Embryonic facial prominence (tissue), 1 donor: ENCODE data around the gene KCTD21.
A peak's percentile ranks its signal among the peaks of the same experiment; 100 is the strongest.

ENCODE experiments used
- DNase-seq: peaks from one replicate; pipeline ENCODE4 v3.0.0-alpha.2; 2016; ENCODE audit errors: extremely low spot score

Gene KCTD21

DNA sequence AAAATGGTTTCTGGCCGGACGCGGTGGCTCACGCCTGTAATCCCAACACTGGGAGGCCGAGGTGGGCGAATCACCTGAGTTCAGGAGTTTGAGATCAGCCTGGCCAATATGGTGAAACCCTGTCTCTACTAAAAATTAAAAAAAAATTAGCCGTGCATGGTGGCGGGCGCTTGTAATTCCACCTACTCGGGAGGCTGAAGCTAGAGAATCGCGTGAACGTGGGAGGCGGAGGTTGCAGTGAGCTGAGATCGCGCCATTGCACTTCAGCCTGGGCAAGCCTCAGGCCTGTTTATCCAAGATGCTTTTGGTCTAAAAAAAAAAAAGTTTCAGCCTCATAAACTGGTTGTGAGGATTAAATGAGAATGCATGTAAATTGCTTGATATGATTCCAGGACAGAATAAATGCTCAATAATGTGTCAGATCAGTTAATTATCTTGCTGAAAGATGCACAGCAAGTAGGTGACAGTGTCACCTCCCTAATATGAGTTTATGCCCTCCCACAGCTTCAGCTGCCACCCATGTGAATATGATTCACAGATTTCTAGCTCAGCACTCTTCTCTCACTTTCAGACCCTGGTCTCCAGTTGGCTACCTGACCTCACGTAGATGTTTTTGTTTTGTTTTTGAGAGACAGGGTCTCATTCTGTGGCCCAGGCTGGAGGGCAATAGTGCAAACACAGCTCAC lies 47.9 kb downstream of the KCTD21 start:
- DNase-seq: no peak

DNA sequence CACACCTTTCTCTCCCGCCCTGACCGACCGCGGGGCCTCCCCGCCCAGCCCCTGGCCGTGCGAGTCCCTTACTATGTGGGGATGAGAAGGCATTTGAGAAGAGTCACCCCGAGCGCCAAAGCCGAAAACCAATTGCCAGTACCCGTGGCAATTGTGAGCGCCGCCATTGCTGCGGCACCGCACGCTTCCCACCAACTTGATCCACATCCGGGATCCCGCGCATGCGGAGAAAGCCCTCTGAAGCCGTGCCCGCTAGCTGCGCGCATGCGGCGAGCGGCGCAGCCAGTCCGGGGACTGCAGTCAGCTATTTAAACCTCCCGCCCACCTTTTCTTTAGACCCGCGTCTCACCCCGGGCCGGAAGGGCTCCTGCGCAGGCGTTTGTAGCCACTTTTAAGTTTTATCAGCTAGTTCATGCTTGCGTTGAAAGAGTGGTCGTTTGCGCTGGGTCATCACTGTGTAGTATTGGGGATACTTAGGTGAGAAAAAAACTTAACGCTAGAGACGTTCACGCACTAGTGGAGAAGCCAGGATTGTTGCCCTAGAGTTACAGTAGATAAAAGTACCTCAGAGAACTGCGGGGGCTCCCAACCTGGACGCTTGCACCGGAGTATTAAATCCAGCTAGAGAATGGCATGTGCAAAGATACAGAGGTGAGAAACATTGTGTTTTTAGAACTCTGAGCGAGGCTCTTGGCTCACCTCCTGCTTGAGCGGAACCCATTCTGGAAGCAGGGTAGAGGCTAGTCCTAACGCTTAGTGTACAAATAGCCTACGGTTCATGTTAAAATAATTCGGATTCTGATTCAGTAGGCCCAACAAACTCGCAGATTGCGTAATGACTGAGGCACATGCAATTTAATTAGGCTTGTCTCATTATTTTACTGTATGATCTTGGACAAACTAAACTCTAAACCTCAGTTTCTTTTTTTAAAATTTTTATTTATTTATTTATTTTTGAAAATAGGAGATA lies 48.7 kb downstream of the KCTD21 start, which contains the start of gene ALG8:
Gene ALG8 (minus strand): TSS at position 205 of the 970 bp plus-strand sequence. CDS start 38 bp downstream, at position 167.
- DNase-seq: peak; percentile 92

DNA sequence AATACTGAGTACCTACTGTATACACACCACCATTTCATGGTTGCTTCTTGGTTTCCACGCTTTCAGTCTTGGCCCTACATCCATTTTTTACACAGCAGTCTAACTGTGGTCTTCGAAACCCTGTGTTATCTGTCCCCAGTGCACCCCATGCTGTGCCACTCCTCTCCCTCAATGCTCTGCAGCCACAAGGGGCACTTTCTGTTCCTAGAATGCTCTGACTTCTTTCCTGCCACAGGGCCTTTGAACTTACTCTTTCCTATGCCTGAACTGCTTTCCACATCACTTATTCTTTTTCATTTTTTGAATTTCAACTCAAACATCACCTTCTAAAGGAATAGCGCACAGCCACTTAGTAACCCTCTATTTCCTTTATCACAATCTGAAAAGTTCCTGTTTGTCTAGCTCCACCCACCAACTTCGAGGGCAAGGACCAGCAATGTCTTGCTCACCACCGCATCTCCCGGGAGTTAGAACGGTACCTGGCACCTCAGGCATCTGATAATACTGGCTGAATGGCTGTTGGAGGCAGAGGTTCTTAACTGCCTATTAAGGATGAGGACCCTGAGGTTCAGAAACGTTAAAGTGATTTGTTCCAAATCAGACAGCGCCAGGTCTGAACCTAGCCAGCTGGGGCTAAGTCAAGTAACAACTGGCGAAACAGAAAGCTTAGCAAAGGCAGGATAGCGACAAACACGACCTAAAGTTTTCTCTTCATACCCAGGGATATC lies 49.6 kb downstream of the KCTD21 start:
- no peak for DNase-seq

DNA sequence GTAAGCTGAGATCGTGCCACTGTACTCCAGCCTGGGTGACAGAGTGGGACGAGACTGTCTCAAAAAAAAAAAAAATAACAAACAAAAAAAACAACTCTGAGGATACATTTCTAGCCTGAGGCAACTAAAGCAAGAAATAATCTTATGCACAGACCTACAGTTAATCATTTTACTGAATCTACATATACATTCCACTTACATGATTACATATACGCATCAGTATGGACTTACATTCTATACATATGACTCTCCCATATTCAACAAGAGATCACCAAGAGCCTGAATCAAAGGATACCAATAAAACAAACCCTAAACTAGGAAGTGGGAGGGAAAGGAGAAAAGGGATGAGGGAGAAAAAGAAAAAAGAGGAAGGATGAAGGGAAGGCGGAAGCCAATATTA lies 50.1 kb downstream of the KCTD21 start:
- DNase-seq: no peak

DNA sequence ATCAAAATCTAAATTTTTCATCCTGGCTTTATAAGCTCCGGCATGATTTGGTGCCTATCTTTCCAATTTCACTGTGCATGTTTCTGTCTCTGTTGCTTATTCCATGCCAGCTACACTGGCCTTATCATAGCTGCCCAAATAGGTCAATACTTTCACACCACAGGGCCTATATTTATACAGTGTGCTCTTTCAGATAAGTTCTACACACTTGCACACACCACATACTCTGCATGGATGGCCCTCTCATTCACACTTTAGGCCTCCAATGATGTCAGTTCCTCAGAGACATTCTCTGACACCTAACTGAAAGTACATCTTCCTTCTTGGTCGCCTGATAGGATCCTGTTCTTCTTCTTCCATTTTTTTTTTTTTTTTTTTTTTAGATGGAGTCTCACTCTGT lies 56.0 kb downstream of the KCTD21 start:
- DNase-seq: no peak

DNA sequence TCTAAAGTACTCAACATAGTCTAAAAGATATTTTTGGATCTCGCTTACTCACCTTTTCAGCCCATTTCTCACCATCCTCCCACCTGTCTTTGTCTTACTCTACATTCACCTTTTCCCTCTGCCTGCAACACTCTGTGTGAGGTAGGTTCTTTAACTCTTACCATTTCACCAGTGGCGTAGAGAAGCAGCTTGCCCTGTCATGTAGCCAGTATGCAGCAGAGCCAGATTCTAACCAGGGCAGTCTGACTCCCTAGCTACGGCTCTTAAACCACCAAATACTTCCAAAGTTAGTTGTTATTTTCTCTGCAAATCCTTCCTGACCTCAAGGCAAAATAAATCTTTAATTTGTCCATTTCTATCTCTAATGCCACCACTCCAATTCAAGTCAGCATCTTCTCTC lies 56.5 kb downstream of the KCTD21 start:
- DNase-seq: no peak

DNA sequence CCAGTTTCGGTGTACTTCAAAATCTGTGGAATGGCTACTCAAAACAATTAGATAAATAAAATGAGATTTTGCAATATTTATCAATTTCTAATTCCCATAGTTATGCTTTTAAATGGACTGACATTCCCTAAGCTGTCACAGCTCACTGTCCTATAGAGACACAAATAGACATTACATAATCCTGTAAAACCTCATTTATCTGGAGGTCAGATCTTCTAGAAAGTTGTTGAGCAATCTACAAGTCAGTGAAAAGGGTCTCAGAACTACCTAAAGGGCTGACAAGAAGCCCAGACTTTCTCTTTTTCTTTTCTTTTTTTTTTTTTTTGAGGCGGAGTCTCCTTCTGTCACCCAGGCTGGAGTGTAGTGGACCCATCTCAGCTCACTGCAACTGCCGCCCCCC lies 61.0 kb downstream of the KCTD21 start:
- no peak for DNase-seq
